Thoracic aorta (tissue), 2 donors: ENCODE measurements around the gene NUP133. TPM values are rescaled to one million over a fixed set of nuclear protein-coding genes. Genes with fewer than 3 reads are reported as not detected.

ENCODE experiments used
- ATAC-seq: fragments of 150-250 bp; one replicate; pipeline ENCODE4 v1.8.0; 2017; ENCODE audit warnings: low read depth; ENCODE audit not compliant: insufficient number of reproducible peaks, low FRiP score
- DNase-seq: peaks from one replicate; pipeline ENCODE4 v3.0.0-alpha.2; 2020; ENCODE audit warnings: low spot score
- H3K27ac ChIP-seq, 2 donors: fragments of 200-600 bp; sonication (generic); 1 replicate in 1 of 2; 2 replicates in 1 of 2; pipeline ENCODE4 v1.5.1; 2016; ENCODE audit warnings: mild to moderate bottlenecking in 2 of 2, moderate library complexity in 2 of 2
- H3K27me3 ChIP-seq: fragments of 200-600 bp; sonication (generic); replicated peaks from 2 replicates; pipeline ENCODE4 v1.6.0; 2016; ENCODE audit warnings: mild to moderate bottlenecking; ENCODE audit not compliant: insufficient read depth
- H3K36me3 ChIP-seq: fragments of 200-600 bp; sonication (generic); one replicate; pipeline ENCODE4 v1.5.1; 2016
- H3K4me1 ChIP-seq, 2 donors: fragments of 200-600 bp; sonication (generic); 1 replicate in 1 of 2; 2 replicates in 1 of 2; pipeline versions ENCODE4 v1.5.1 to v1.6.0; 2016; ENCODE audit warnings: low read depth in 2 of 2, mild to moderate bottlenecking in 1 of 2; ENCODE audit not compliant: control insufficient read depth in 1 of 2
- H3K4me3 ChIP-seq: fragments of 200-600 bp; sonication (generic); 2 replicates; pipeline ENCODE4 v1.5.1; 2016; ENCODE audit warnings: mild to moderate bottlenecking
- H3K9me3 ChIP-seq: fragments of 200-600 bp; sonication (generic); 2 replicates; pipeline ENCODE4 v1.5.1; 2016
- total RNA-seq, 2 donors: library from RNA; depleted of rRNA; stranded (reverse); fragments of >200 nt; gene quantifications; one replicate each; pipeline versions ENCODE4 v1.1.0 to v1.2.3, GENCODE V29; 2016
- TF ChIP-seq, protein P1 (sequence below): fragments of 200-600 bp; sonication (generic); IDR thresholded peaks from one replicate; pipeline ENCODE4 v1.5.1; 2019; ENCODE audit warnings: antibody characterized with exemption

NUP133 gene
- total RNA-seq, 2 donors from 2014 or later = 25.0 to 45.6 TPM

DNA sequence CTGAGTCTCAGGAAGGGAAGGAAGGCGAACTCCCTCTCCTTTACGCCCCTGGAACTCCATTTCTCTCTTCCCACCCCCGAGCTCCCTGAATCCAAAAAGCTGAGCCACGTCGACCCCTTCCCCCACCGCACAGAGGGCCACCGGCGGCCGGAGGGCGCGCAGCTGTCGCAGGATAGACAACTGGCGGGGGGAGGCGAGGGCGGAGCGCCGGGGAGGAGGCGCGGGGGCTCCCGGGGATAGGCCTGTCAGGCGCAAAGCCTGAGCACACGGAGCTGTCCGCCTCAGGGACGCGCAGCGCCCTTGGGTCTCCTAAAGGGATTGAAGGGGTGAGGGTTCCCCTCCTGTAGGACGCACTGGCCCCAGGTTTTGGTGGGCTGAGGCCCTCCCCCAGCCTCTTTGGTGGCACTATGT is 73.5 kb downstream of the NUP133 start:
- TF ChIP-seq, protein P1, sequence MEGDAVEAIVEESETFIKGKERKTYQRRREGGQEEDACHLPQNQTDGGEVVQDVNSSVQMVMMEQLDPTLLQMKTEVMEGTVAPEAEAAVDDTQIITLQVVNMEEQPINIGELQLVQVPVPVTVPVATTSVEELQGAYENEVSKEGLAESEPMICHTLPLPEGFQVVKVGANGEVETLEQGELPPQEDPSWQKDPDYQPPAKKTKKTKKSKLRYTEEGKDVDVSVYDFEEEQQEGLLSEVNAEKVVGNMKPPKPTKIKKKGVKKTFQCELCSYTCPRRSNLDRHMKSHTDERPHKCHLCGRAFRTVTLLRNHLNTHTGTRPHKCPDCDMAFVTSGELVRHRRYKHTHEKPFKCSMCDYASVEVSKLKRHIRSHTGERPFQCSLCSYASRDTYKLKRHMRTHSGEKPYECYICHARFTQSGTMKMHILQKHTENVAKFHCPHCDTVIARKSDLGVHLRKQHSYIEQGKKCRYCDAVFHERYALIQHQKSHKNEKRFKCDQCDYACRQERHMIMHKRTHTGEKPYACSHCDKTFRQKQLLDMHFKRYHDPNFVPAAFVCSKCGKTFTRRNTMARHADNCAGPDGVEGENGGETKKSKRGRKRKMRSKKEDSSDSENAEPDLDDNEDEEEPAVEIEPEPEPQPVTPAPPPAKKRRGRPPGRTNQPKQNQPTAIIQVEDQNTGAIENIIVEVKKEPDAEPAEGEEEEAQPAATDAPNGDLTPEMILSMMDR = no peak
- H3K27ac ChIP-seq = no peak overlapping the region
- H3K9me3 ChIP-seq = no peaks in the 10 kb centered on the region
- ATAC-seq (no peak), DNase-seq (no peak)
- peak overlapping the region; percentile 49 for H3K4me3 ChIP-seq
- H3K27me3 ChIP-seq = peaks cover 12% of the 10 kb centered on the region
- H3K36me3 ChIP-seq = no peaks in the 10 kb centered on the region
- peaks cover 32 to 37% of the 10 kb centered on the region in 2 donors for H3K4me1 ChIP-seq

DNA sequence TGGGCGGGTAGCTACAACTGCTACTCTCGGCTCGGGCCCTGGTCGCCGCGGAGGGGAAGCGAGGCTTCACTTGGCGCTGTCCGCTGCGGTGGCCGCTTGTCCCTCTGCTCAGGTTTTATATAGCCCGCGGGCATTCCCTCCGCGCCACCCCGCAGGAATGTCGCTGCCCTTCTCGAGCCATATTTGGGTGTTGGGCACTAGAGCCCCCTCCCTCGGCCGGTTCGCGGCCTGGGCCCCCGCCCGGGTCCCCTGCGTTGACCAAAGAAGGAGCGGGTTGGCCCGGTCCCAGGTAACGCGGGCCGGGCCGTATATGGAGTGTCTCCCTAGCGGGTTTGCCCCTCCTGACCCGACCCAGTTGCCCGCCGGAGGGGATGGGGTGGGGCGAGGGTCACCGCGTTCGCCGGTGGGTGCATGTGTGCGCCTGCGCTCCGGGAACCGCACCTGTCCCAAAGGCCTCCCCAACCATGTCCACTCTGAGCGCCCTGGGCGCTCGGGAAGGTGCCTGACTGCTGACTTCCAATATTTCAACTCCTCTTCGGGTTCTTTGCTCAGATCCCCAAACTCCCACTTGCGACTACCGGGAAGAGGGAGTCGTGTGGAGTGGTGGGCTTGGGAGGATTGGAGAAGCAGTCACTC is 74.0 kb downstream of the NUP133 start, which contains the start of gene ACTA1:
ACTA1 (minus strand) TSS at position 90 of the 636 bp plus-strand sequence. CDS start 979 bp downstream, outside the sequence.
- Histone ChIP-seq H3K4me1 (peaks cover 32 to 37% of the 10 kb centered on the region in 2 donors), H3K36me3 (no peaks in the 10 kb centered on the region), H3K4me3 (peak within 1 kb of the TSS; percentile 49), H3K27me3 (peaks cover 12% of the 10 kb centered on the region), H3K9me3 (no peaks in the 10 kb centered on the region), H3K27ac (no peak within 1 kb of the TSS)
- ATAC-seq (no peak), DNase-seq (no peak)
- TF ChIP-seq, protein P1 = no peak

DNA sequence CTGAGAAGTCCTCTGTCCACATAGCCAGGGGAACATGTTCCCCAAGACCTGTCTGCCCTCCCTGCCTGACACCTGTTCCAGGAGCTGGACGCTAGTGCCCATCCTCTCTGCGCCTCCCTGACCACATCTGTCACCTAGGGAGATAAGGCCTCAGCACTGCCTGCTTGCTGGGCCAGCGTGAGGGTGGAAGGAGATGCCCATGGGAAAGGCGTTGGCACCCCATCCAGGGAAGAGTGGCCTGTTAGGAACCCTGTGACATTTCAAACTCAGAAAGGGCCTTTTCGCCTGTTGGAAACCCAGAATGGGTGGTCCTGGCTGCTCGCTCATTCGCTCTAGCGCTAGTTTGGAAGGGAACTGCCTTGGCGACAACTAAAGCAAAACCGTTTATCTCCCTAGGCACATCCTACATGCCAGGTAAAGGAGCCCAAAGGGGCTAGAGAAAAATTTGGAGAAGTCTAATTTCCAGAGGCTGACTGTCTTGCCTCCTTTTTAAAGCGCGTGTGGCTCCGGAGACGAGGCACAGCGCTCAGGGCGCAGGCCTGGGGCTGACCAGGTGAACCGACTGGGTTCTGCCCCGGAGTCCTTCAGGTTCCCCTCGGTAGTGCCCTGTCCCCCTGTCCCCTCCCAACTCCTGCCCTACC is 74.7 kb downstream of the NUP133 start:
- no peaks in the 10 kb centered on the region for H3K36me3 ChIP-seq
- TF ChIP-seq, protein P1 = no peak
- H3K9me3 ChIP-seq = no peaks in the 10 kb centered on the region
- no peak overlapping the region for H3K27ac ChIP-seq
- no peak for DNase-seq
- H3K4me1 ChIP-seq = peaks cover 32 to 37% of the 10 kb centered on the region in 2 donors
- peaks cover 12% of the 10 kb centered on the region for H3K27me3 ChIP-seq
- peak overlapping the region; percentile 49 for H3K4me3 ChIP-seq
- ATAC-seq = no peak

DNA sequence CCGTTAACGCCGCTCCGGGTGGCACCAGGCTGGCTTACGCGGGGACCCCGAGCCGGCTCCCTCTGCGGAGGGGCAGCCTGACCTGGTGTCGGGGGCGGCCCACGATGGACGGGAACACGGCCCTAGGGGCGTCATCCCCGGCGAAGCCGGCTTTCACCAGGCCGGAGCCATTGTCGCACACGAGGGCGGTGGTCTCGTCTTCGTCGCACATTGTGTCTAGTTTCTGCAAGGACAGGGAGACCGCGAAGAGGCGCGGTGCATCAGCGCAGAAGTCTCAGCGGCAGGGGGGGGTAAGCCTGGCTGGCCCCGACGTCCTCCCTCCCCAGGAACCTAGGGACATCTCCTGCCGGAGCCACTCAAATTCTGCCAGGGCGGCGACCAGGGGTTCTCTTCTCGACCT is 75.2 kb downstream of the NUP133 start:
- no peak overlapping the region for H3K4me3 ChIP-seq
- H3K27ac ChIP-seq = no peak overlapping the region
- H3K36me3 ChIP-seq = no peaks in the 10 kb centered on the region
- H3K4me1 ChIP-seq = peaks cover 32 to 37% of the 10 kb centered on the region in 2 donors
- DNase-seq (no peak), ATAC-seq (no peak)
- H3K9me3 ChIP-seq = no peaks in the 10 kb centered on the region
- TF ChIP-seq, protein P1 = no peak
- peaks cover 12% of the 10 kb centered on the region for H3K27me3 ChIP-seq

DNA sequence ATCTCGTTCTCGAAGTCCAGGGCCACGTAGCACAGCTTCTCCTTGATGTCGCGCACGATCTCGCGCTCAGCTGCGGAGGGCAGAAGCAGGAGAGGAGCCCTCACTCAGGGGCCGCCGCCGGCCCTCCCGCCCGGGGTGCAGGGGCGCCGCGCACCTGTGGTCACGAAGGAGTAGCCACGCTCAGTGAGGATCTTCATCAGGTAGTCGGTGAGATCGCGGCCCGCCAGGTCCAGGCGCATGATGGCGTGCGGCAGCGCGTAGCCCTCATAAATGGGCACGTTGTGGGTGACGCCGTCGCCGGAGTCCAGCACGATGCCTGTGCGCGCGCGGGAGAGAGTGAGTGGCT is 76.1 kb downstream of the NUP133 start:
- Histone ChIP-seq H3K27me3 (peaks cover 12% of the 10 kb centered on the region), H3K4me3 (peak overlapping the region; percentile 46), H3K4me1 (peaks cover 32 to 37% of the 10 kb centered on the region in 2 donors), H3K36me3 (no peaks in the 10 kb centered on the region), H3K27ac (no peak overlapping the region), H3K9me3 (no peaks in the 10 kb centered on the region)
- no peak for DNase-seq
- TF ChIP-seq, protein P1 = no peak
- ATAC-seq = no peak
